IMR-90 (cell line): ENCODE results near the gene RNF186. TPM values are rescaled to one million over a fixed set of nuclear protein-coding genes. Genes with fewer than 3 reads are reported as not detected.

ENCODE experiments used
- ATAC-seq: fragments of 200-7000 bp; cut with Tn5 transposase; 2 replicates; pipeline ENCODE4 v1.9.1; 2020; ENCODE audit warnings: low read depth, mild to moderate bottlenecking, moderate library complexity
- BruUV-seq: library from RNA; stranded (reverse); fragments of 400-500 nt; replicated peaks from 2 replicates; lab custom pipeline; 2021; lab: Mats Ljungman, UMichigan
- CTCF ChIA-PET: fragments of 300-600 bp; formaldehyde crosslinking; extraction: SDS; loops from one replicate; lab custom pipeline; 2021; ENCODE audit warnings: antibody characterized with exemption; lab: Yijun Ruan, JAX
- POLR2A ChIA-PET: fragments of 300-600 bp; sonication (Branson Sonifier 250); formaldehyde crosslinking; loops from one replicate; lab custom pipeline; 2022; ENCODE audit warnings: antibody characterized with exemption; ENCODE audit not compliant: unreplicated experiment; lab: Charles Lee
- DNase-seq: peaks from one replicate; pipeline ENCODE4 v3.0.0; 2013
- H2AFZ ChIP-seq: replicated peaks from 2 replicates; pipeline ENCODE3; 2013; ENCODE audit warnings: low read length, mild to moderate bottlenecking; ENCODE audit not compliant: poor library complexity
- H2AK5ac ChIP-seq: 2 replicates; pipeline ENCODE4 v1.6.1; 2013; ENCODE audit warnings: low read depth, low read length, inconsistent platforms
- H2AK9ac ChIP-seq: replicated peaks from 2 replicates; pipeline ENCODE3; 2013; ENCODE audit warnings: mild to moderate bottlenecking, low read depth, low read length, moderate library complexity; ENCODE audit not compliant: poor library complexity
- H2BK120ac ChIP-seq: 2 replicates; pipeline ENCODE4 v1.6.1; 2013; ENCODE audit warnings: low read depth, low read length, inconsistent platforms
- H2BK15ac ChIP-seq: 3 replicates; pipeline ENCODE4 v1.6.1; 2013; ENCODE audit warnings: low read depth, low read length, inconsistent platforms
- H2BK20ac ChIP-seq: 2 replicates; pipeline ENCODE4 v1.6.1; 2013; ENCODE audit warnings: low read depth, mild to moderate bottlenecking, inconsistent platforms, low read length, moderate library complexity
- H2BK5ac ChIP-seq: 2 replicates; pipeline ENCODE4 v1.6.1; 2013; ENCODE audit warnings: mild to moderate bottlenecking, low read depth, low read length, inconsistent platforms; ENCODE audit not compliant: poor library complexity, severe bottlenecking
- H3K14ac ChIP-seq: replicated peaks from 2 replicates; pipeline ENCODE4 v1.6.1; 2013; ENCODE audit warnings: low read depth, low read length, inconsistent platforms
- H3K18ac ChIP-seq: 2 replicates; pipeline ENCODE4 v1.6.1; 2013; ENCODE audit warnings: low read depth, low read length, control low read depth
- H3K23ac ChIP-seq: 2 replicates; pipeline ENCODE4 v1.6.1; 2013; ENCODE audit warnings: low read depth, low read length, inconsistent platforms
- H3K27ac ChIP-seq: 2 replicates; pipeline ENCODE4 v1.5.1; 2013; ENCODE audit warnings: mild to moderate bottlenecking, control low read depth, low read length; ENCODE audit not compliant: insufficient read depth
- H3K27me3 ChIP-seq: 2 replicates; pipeline ENCODE4 v1.6.1; 2013; ENCODE audit warnings: low read length; ENCODE audit not compliant: control insufficient read depth, insufficient read depth
- H3K36me3 ChIP-seq: 2 replicates; pipeline ENCODE4 v1.6.1; 2013; ENCODE audit warnings: low read length, mixed read lengths; ENCODE audit not compliant: control insufficient read depth, insufficient read depth
- H3K4ac ChIP-seq: 2 replicates; pipeline ENCODE4 v1.6.1; 2013; ENCODE audit warnings: low read depth, low read length, inconsistent platforms
- H3K4me1 ChIP-seq: 2 replicates; pipeline ENCODE4 v1.6.1; 2013; ENCODE audit warnings: low read length, mixed read lengths; ENCODE audit not compliant: control insufficient read depth, insufficient read depth
- H3K4me2 ChIP-seq: 2 replicates; pipeline ENCODE4 v1.6.1; 2013; ENCODE audit warnings: low read depth, mild to moderate bottlenecking, control low read depth, low read length, moderate library complexity
- H3K4me3 ChIP-seq: 2 replicates; pipeline ENCODE4 v1.5.1; 2013; ENCODE audit warnings: low read depth, mild to moderate bottlenecking, control low read depth, low read length, moderate library complexity; ENCODE audit not compliant: insufficient read depth
- H3K56ac ChIP-seq: 2 replicates; pipeline ENCODE4 v1.6.1; 2013; ENCODE audit warnings: low read length, inconsistent platforms; ENCODE audit not compliant: insufficient read depth; ENCODE audit errors: extremely low read depth
- H3K79me1 ChIP-seq, 2 experiments: 2 replicates each; pipeline ENCODE4 v1.6.1; 2013; ENCODE audit warnings: low read length in 2 of 2, inconsistent platforms in 1 of 2, low read depth in 1 of 2
- H3K9ac ChIP-seq: 2 replicates; pipeline ENCODE4 v1.6.1; 2013; ENCODE audit warnings: low read depth, low read length, control low read depth
- H3K9me1 ChIP-seq: 2 replicates; pipeline ENCODE4 v1.6.1; 2013; ENCODE audit warnings: low read length, inconsistent platforms; ENCODE audit not compliant: insufficient read depth
- H3K9me3 ChIP-seq: 2 replicates; pipeline ENCODE4 v1.6.1; 2013; ENCODE audit warnings: low read length; ENCODE audit not compliant: control insufficient read depth, insufficient read depth
- H4K20me1 ChIP-seq: 2 replicates; pipeline ENCODE4 v1.6.1; 2013; ENCODE audit warnings: low read length, inconsistent platforms; ENCODE audit not compliant: insufficient read depth
- H4K5ac ChIP-seq: 2 replicates; pipeline ENCODE4 v1.6.1; 2013; ENCODE audit warnings: mild to moderate bottlenecking, low read depth, low read length, control low read depth
- H4K8ac ChIP-seq, 2 experiments: 2 replicates each; pipeline ENCODE4 v1.6.1; 2013; ENCODE audit warnings: low read depth in 2 of 2, low read length in 2 of 2, control low read depth in 1 of 2, inconsistent platforms in 1 of 2
- H4K91ac ChIP-seq: 2 replicates; pipeline ENCODE4 v1.6.1; 2013; ENCODE audit warnings: low read depth, low read length, inconsistent platforms; ENCODE audit not compliant: insufficient read depth
- MAFK ChIP-seq: IDR thresholded peaks from 2 replicates; pipeline ENCODE4 v1.6.1; 2012; ENCODE audit warnings: low read depth, low read length, improper control_type of control experiment
- NFE2L2 ChIP-seq: fragments of 150-350 bp; IDR thresholded peaks from 2 replicates; pipeline ENCODE4 v1.6.1; 2016; ENCODE audit warnings: low read depth, mild to moderate bottlenecking, low read length
- WGBS, 2 experiments: methylation state at CpG; one replicate each; pipeline versions ENCODE4 v1.1.5 to v1.1.7; 2013; ENCODE audit warnings: missing lambda C conversion rate in 2 of 2; ENCODE audit not compliant: insufficient read length in 1 of 2; ENCODE audit errors: extremely low coverage in 2 of 2; 5-methylcytosine and 5-hydroxymethylcytosine counted together
- dilution Hi-C: fragments of 300-500 bp; cut with HindIII; formaldehyde crosslinking; loops from one replicate; pipeline ENCODE4 v1.14.3; 2018; ENCODE audit warnings: low sequenced_read_pairs; ENCODE audit not compliant: unreplicated experiment
- in situ Hi-C: fragments of 300-500 bp; cut with MboI; formaldehyde crosslinking; loops from 3 replicates; pipeline ENCODE4 v1.14.3; 2019; ENCODE audit warnings: low sequenced_read_pairs, inconsistent platforms, mixed read lengths
- intact Hi-C: fragments of 100-400 bp; cut with micrococcal nuclease; formaldehyde crosslinking; loops from 2 replicates; pipeline ENCODE4 v1.10.0; 2022
- polyA plus RNA-seq, 3 experiments: library from polyadenylated mRNA; depleted of rRNA; stranded (reverse); fragments of >200 nt; gene quantifications; 2 replicates each; pipeline ENCODE4 v1.2.3, GENCODE V29; 2012; ENCODE audit warnings: low replicate concordance in 1 of 3
- total RNA-seq: library from RNA; depleted of rRNA; stranded (reverse); fragments of >200 nt; gene quantifications from 2 replicates; pipeline ENCODE4 v1.2.3, GENCODE V29; 2012

The RNF186 gene
- total and polyA plus RNA-seq, 2 of the 4 experiments (the other 2 are of a cell fraction) = not detected

GRCh38 chr1:19844731-19845495 lies 29.8 kb upstream of the RNF186 start:
- Histone ChIP-seq H2BK120ac (no peak overlapping the region), H2BK5ac (no peak overlapping the region), H3K27me3 (peaks cover 12% of the 10 kb centered on the region), H2AK5ac (no peak overlapping the region), H3K79me1 (no peaks in the 10 kb centered on the region), H4K20me1 (no peaks in the 10 kb centered on the region), H3K36me3 (no peaks in the 10 kb centered on the region), H3K4ac (no peak overlapping the region), H3K56ac (no peak overlapping the region), H4K5ac (no peak overlapping the region), H3K23ac (no peak overlapping the region), H3K9me3 (no peaks in the 10 kb centered on the region), H3K27ac (no peak overlapping the region), H3K14ac (no peak overlapping the region), H2AFZ (no peak overlapping the region), H2AK9ac (no peak overlapping the region), H2BK15ac (no peak overlapping the region), H4K8ac (no peak overlapping the region), H2BK20ac (no peak overlapping the region), H3K18ac (no peak overlapping the region), H4K91ac (no peak overlapping the region), H3K9me1 (no peaks in the 10 kb centered on the region), H3K4me1 (no peaks in the 10 kb centered on the region), H3K9ac (no peak overlapping the region), H3K4me2 (no peak overlapping the region), H3K4me3 (no peak overlapping the region)
- TF ChIP-seq NFE2L2 (no peak), MAFK (peak; percentile 97)
- no TSS peak for BruUV-seq
- no CpG with 5 or more reads among the region's 11 CpGs for WGBS, 2 experiments
- ChIA-PET POLR2A (no interaction called here), CTCF (interaction anchor here (0.6 kb wide), 1 partner anchor 365 kb away, joined by 3 read pairs; no protein-coding TSS in a partner anchor)
- intact Hi-C loops = no loop called here
- DNase-seq (no peak), ATAC-seq (no peak)
- dilution Hi-C loops = no loop called here
- in situ Hi-C loops = no loop called here
